Common myeloid progenitor, CD34-positive (primary cell): ENCODE data around the gene ACAP3.

Experiments
- CTCF ChIA-PET: fragments of 350-600 bp; sonication (Branson Sonifier 250); formaldehyde crosslinking; loops from one replicate; lab custom pipeline; 2021; ENCODE audit warnings: antibody characterized with exemption; lab: Charles Lee
- POLR2A ChIA-PET: fragments of 350-600 bp; sonication (Branson Sonifier 250); formaldehyde crosslinking; loops from one replicate; lab custom pipeline; 2021; ENCODE audit warnings: antibody characterized with exemption; lab: Charles Lee
- DNase-seq, 3 donors: peaks; one replicate each; pipeline versions ENCODE4 v3.0.0 to v3.0.0-alpha.2; 2013
- H3K27ac ChIP-seq, 2 experiments: 1 replicate in 1 of 2; 2 replicates in 1 of 2; pipeline ENCODE4 v1.7.0; 2013; ENCODE audit warnings: inconsistent platforms in 2 of 2, low read length in 2 of 2, mild to moderate bottlenecking in 2 of 2, low read depth in 1 of 2, moderate library complexity in 1 of 2; ENCODE audit not compliant: severe bottlenecking in 2 of 2, insufficient read depth in 1 of 2, poor library complexity in 1 of 2
- H3K27me3 ChIP-seq, 5 experiments: replicated peaks in 2 of 5; 1 replicate in 3 of 5; 2 replicates in 2 of 5; pipeline versions ENCODE4 v1.6.1 to v1.7.0; 2013; ENCODE audit warnings: low read length in 4 of 5, mild to moderate bottlenecking in 2 of 5, moderate library complexity in 2 of 5, inconsistent platforms in 1 of 5; ENCODE audit not compliant: insufficient read depth in 5 of 5, control insufficient read depth in 4 of 5
- H3K36me3 ChIP-seq, 4 experiments: 1 replicate in 2 of 4; 2 replicates in 2 of 4; pipeline versions ENCODE4 v1.6.1 to v1.7.0; 2013; ENCODE audit warnings: low read length in 3 of 4, control low read depth in 1 of 4, mild to moderate bottlenecking in 1 of 4; ENCODE audit not compliant: control insufficient read depth in 4 of 4, insufficient read depth in 4 of 4
- H3K4me1 ChIP-seq, 4 experiments: 1 replicate in 3 of 4; 2 replicates in 1 of 4; pipeline versions ENCODE4 v1.6.1 to v1.7.1; 2013; ENCODE audit warnings: low read length in 3 of 4, mild to moderate bottlenecking in 3 of 4, control low read depth in 1 of 4, inconsistent platforms in 1 of 4, moderate library complexity in 1 of 4; ENCODE audit not compliant: control insufficient read depth in 4 of 4, insufficient read depth in 4 of 4; ENCODE audit errors: control extremely low read depth in 1 of 4
- H3K4me3 ChIP-seq, 7 experiments: 1 replicate in 4 of 7; 2 replicates in 3 of 7; pipeline versions ENCODE4 v1.5.1 to v1.7.0; 2013; ENCODE audit warnings: mild to moderate bottlenecking in 7 of 7, low read length in 6 of 7, moderate library complexity in 6 of 7, inconsistent platforms in 2 of 7, low read depth in 2 of 7, control low read depth in 1 of 7; ENCODE audit not compliant: insufficient read depth in 4 of 7, control insufficient read depth in 1 of 7; ENCODE audit errors: extremely low read depth in 1 of 7
- H3K9me3 ChIP-seq, 5 experiments: 1 replicate in 4 of 5; 2 replicates in 1 of 5; pipeline versions ENCODE4 v1.6.1 to v1.7.1; 2013; ENCODE audit warnings: low read length in 4 of 5, mild to moderate bottlenecking in 2 of 5, inconsistent platforms in 1 of 5, low read depth in 1 of 5, moderate library complexity in 1 of 5; ENCODE audit not compliant: control insufficient read depth in 4 of 5, insufficient read depth in 2 of 5; ENCODE audit errors: control extremely low read depth in 1 of 5
- WGBS: methylation state at CpG from one replicate; pipeline ENCODE4 v1.1.5; 2013; ENCODE audit not compliant: insufficient coverage; 5-methylcytosine and 5-hydroxymethylcytosine counted together

Gene ACAP3

GRCh38 chr1:1294250-1294890, 13.4 kb downstream of the ACAP3 start:
- Histone ChIP-seq H3K36me3 (peaks cover 0 to 29% (median 8%) of the 10 kb centered on the region in 4 experiments), H3K4me1 (peaks cover 0 to 3% (median 0%) of the 10 kb centered on the region in 4 experiments), H3K27ac (no peak overlapping the region), H3K9me3 (no peaks in the 10 kb centered on the region), H3K27me3 (no peaks in the 10 kb centered on the region), H3K4me3 (no peak overlapping the region)
- ChIA-PET POLR2A (no interaction called here), CTCF (interaction anchor here (0.5 to 1.7 kb wide), 2 partner anchors 54 to 122 kb away, joined by 3 to 4 read pairs; no protein-coding TSS in a partner anchor)
- WGBS, result 96% methylated on average over 34 of the region's 58 CpGs
- no peak for DNase-seq

GRCh38 chr1:1293263-1294249, 14.2 kb downstream of the ACAP3 start:
- Histone ChIP-seq H3K4me3 (no peak overlapping the region), H3K9me3 (no peaks in the 10 kb centered on the region), H3K27ac (no peak overlapping the region), H3K4me1 (peaks cover 0 to 3% (median 0%) of the 10 kb centered on the region in 4 experiments), H3K36me3 (peaks cover 0 to 29% (median 7%) of the 10 kb centered on the region in 4 experiments), H3K27me3 (no peaks in the 10 kb centered on the region)
- DNase-seq, result no peak
- ChIA-PET POLR2A (no interaction called here), CTCF (no interaction called here)
- WGBS, result 95% methylated on average over 83 of the region's 94 CpGs

GRCh38 chr1:1292851-1293250, 14.9 kb downstream of the ACAP3 start:
- WGBS, result 98% methylated on average over 17 of the region's 18 CpGs
- H3K4me1 ChIP-seq, result peaks cover 0 to 3% (median 0%) of the 10 kb centered on the region in 4 experiments
- no peak overlapping the region for H3K4me3 ChIP-seq
- no peak overlapping the region for H3K27ac ChIP-seq
- peaks cover 0 to 28% (median 7%) of the 10 kb centered on the region in 4 experiments for H3K36me3 ChIP-seq
- POLR2A ChIA-PET, result no interaction called here
- no peaks in the 10 kb centered on the region for H3K9me3 ChIP-seq
- CTCF ChIA-PET, result interaction anchor here (1.0 to 2.2 kb wide), 4 partner anchors 10 to 261 kb away, joined by 3 to 5 read pairs (median 4); no protein-coding TSS in a partner anchor
- DNase-seq, result no peak
- no peaks in the 10 kb centered on the region for H3K27me3 ChIP-seq

GRCh38 chr1:1292442-1292779, 15.3 kb downstream of the ACAP3 start:
- Histone ChIP-seq H3K36me3 (peaks cover 0 to 26% (median 7%) of the 10 kb centered on the region in 4 experiments), H3K4me1 (peaks cover 0 to 3% (median 0%) of the 10 kb centered on the region in 4 experiments), H3K9me3 (no peaks in the 10 kb centered on the region), H3K27ac (no peak overlapping the region), H3K27me3 (no peaks in the 10 kb centered on the region), H3K4me3 (no peak overlapping the region)
- DNase-seq, result no peak
- WGBS, result 96% methylated on average over 9 of the region's 9 CpGs
- CTCF ChIA-PET, result interaction anchor here (0.8 to 2.9 kb wide), 12 partner anchors 9 to 308 kb away, joined by 3 to 16 read pairs (median 4); partner anchors contain the start of gene UBE2J2
- POLR2A ChIA-PET, result no interaction called here

- Histone ChIP-seq H3K27ac (no peak overlapping the region), H3K27me3 (no peaks in the 10 kb centered on the region), H3K4me3 (no peak overlapping the region), H3K36me3 (peaks cover 0 to 24% (median 7%) of the 10 kb centered on the region in 4 experiments), H3K4me1 (peaks cover 0 to 3% (median 0%) of the 10 kb centered on the region in 4 experiments), H3K9me3 (no peaks in the 10 kb centered on the region)
- ChIA-PET CTCF (interaction anchor here (0.8 to 2.9 kb wide), 12 partner anchors 8 to 307 kb away, joined by 3 to 16 read pairs (median 4); partner anchors contain the start of gene UBE2J2), POLR2A (no interaction called here)
- 73% methylated on average over 39 of the region's 45 CpGs for WGBS
- peak; percentile 42 to 78 (median 70) for DNase-seq
Observed at GRCh38 chr1:1291548-1292441, 15.9 kb downstream of the ACAP3 start.

GRCh38 chr1:1291023-1291528, 16.7 kb downstream of the ACAP3 start:
- no peak overlapping the region for H3K4me3 ChIP-seq
- H3K9me3 ChIP-seq, result no peaks in the 10 kb centered on the region
- no peak overlapping the region for H3K27ac ChIP-seq
- H3K4me1 ChIP-seq, result peaks cover 0 to 3% (median 0%) of the 10 kb centered on the region in 4 experiments
- no peaks in the 10 kb centered on the region for H3K27me3 ChIP-seq
- POLR2A ChIA-PET, result no interaction called here
- CTCF ChIA-PET, result interaction anchor here (0.9 to 2.9 kb wide), 12 partner anchors 7 to 259 kb away, joined by 3 to 16 read pairs (median 4); partner anchors contain the start of gene UBE2J2
- WGBS, result 87% methylated on average over 25 of the region's 28 CpGs
- H3K36me3 ChIP-seq, result peaks cover 0 to 20% (median 3%) of the 10 kb centered on the region in 4 experiments
- no peak for DNase-seq
